B cell (primary cell): ENCODE data around the gene TCEA3. TPM values are rescaled to one million over a fixed set of nuclear protein-coding genes. Genes with fewer than 3 reads are reported as not detected.
A peak's percentile ranks its signal among the peaks of the same experiment; 100 is the strongest.

Source experiments
- ATAC-seq: fragments of 200-7000 bp; cut with Tn5 transposase; one replicate; pipeline ENCODE4 v1.10.0; 2021; ENCODE audit warnings: low read depth, mild to moderate bottlenecking, moderate number of reproducible peaks, moderate library complexity
- CTCF ChIA-PET: fragments of 350-600 bp; sonication (Branson Sonifier 250); formaldehyde crosslinking; loops from one replicate; lab custom pipeline; 2021; ENCODE audit warnings: antibody characterized with exemption, inconsistent platforms; lab: Charles Lee
- POLR2A ChIA-PET: fragments of 350-600 bp; sonication (Branson Sonifier 250); formaldehyde crosslinking; loops from one replicate; lab custom pipeline; 2021; ENCODE audit warnings: antibody characterized with exemption; lab: Charles Lee
- DNase-seq: peaks from one replicate; pipeline ENCODE4 v3.0.0; 2013
- H2AFZ ChIP-seq: 2 replicates; pipeline ENCODE4 v1.6.1; 2012; ENCODE audit warnings: mild to moderate bottlenecking, low read depth, low read length; ENCODE audit not compliant: insufficient read depth, poor library complexity, severe bottlenecking
- H3K27ac ChIP-seq, 2 donors: 1 replicate in 1 of 2; 2 replicates in 1 of 2; pipeline ENCODE4 v1.5.1; 2012 to 2013; ENCODE audit warnings: low read length in 2 of 2, mild to moderate bottlenecking in 2 of 2, moderate library complexity in 1 of 2
- H3K27me3 ChIP-seq, 4 experiments: fragments of 200-600 bp in 1 of 4; sonication (generic) in 1 of 4; replicated peaks in 1 of 4; 1 replicate in 2 of 4; 2 replicates in 2 of 4; pipeline versions ENCODE4 v1.6.1 to v1.7.0; 2013 to 2016; ENCODE audit warnings: low read length in 3 of 4, mild to moderate bottlenecking in 2 of 4, mixed read lengths in 1 of 4, moderate library complexity in 1 of 4; ENCODE audit not compliant: insufficient read depth in 4 of 4, control insufficient read depth in 3 of 4; ENCODE audit errors: control extremely low read depth in 1 of 4
- H3K36me3 ChIP-seq, 2 experiments: replicated peaks in 1 of 2; 1 replicate in 1 of 2; 2 replicates in 1 of 2; pipeline versions ENCODE4 v1.6.1 to v1.7.1; 2013; ENCODE audit warnings: low read length in 1 of 2; ENCODE audit not compliant: insufficient read depth in 2 of 2, control insufficient read depth in 1 of 2; ENCODE audit errors: control extremely low read depth in 1 of 2, extremely low read depth in 1 of 2
- H3K4me1 ChIP-seq, 2 donors: fragments of 200-600 bp in 1 of 2; sonication (generic) in 1 of 2; 1 replicate in 1 of 2; 2 replicates in 1 of 2; pipeline versions ENCODE4 v1.5.1 to v1.6.1; 2013 to 2017; ENCODE audit warnings: low read length in 2 of 2; ENCODE audit not compliant: control insufficient read depth in 2 of 2, insufficient read depth in 2 of 2
- H3K4me2 ChIP-seq: replicated peaks from 2 replicates; pipeline ENCODE3; 2012; ENCODE audit warnings: mild to moderate bottlenecking, low read depth, low read length; ENCODE audit not compliant: poor library complexity, severe bottlenecking
- H3K4me3 ChIP-seq, 5 experiments: fragments of 200-600 bp in 1 of 5; sonication (generic) in 1 of 5; 1 replicate in 3 of 5; 2 replicates in 2 of 5; pipeline versions ENCODE4 v1.5.1 to v1.7.0; 2011 to 2016; ENCODE audit warnings: low read length in 4 of 5, mild to moderate bottlenecking in 4 of 5, low read depth in 2 of 5, control low read depth in 1 of 5, moderate library complexity in 1 of 5; ENCODE audit not compliant: insufficient read depth in 1 of 5; ENCODE audit errors: control extremely low read depth in 1 of 5, extremely low read depth in 1 of 5
- H3K79me2 ChIP-seq: fragments of 200-600 bp; sonication (generic); one replicate; pipeline ENCODE4 v1.6.0; 2016; ENCODE audit warnings: low read length; ENCODE audit not compliant: control insufficient read depth, insufficient read depth
- H3K9ac ChIP-seq: fragments of 200-600 bp; sonication (generic); 2 replicates; pipeline ENCODE4 v1.6.1; 2017; ENCODE audit warnings: mild to moderate bottlenecking, low read length, moderate library complexity
- H3K9me3 ChIP-seq, 3 donors: one replicate each; pipeline versions ENCODE4 v1.6.1 to v1.7.1; 2013; ENCODE audit warnings: low read length in 2 of 3; ENCODE audit not compliant: control insufficient read depth in 2 of 3, insufficient read depth in 1 of 3; ENCODE audit errors: control extremely low read depth in 1 of 3
- H4K20me1 ChIP-seq: 2 replicates; pipeline ENCODE4 v1.6.0; 2012; ENCODE audit warnings: mild to moderate bottlenecking, low read length; ENCODE audit not compliant: insufficient read depth, control insufficient read depth, poor library complexity, severe bottlenecking
- H3K27ac Mint-ChIP-seq: one replicate; pipeline ENCODE4 v1.8.0; 2021; ENCODE audit warnings: mixed read lengths
- H3K27me3 Mint-ChIP-seq: one replicate; pipeline ENCODE4 v1.8.0; 2021; ENCODE audit warnings: mixed read lengths
- H3K4me1 Mint-ChIP-seq: one replicate; pipeline ENCODE4 v1.8.0; 2021; ENCODE audit warnings: mixed read lengths
- H3K4me3 Mint-ChIP-seq: one replicate; pipeline ENCODE4 v1.8.0; 2021; ENCODE audit warnings: mixed read lengths
- H3K9me3 Mint-ChIP-seq: one replicate; pipeline ENCODE4 v1.8.0; 2022; ENCODE audit warnings: mixed read lengths; ENCODE audit not compliant: insufficient read depth
- CTCF ChIP-seq: fragments of 200-600 bp; IDR thresholded peaks from one replicate; pipeline ENCODE4 v1.8.0; 2022; ENCODE audit warnings: antibody characterized with exemption, mild to moderate bottlenecking
- EZH2 ChIP-seq: IDR thresholded peaks from 2 replicates; pipeline ENCODE4 v1.6.1; 2012; ENCODE audit warnings: borderline replicate concordance, low read depth, mild to moderate bottlenecking, moderate library complexity, low read length; ENCODE audit not compliant: insufficient read depth, poor library complexity, severe bottlenecking
- WGBS: methylation state at CpG from one replicate; pipeline ENCODE4 v1.1.5; 2013; ENCODE audit warnings: missing lambda C conversion rate; ENCODE audit not compliant: insufficient coverage; 5-methylcytosine and 5-hydroxymethylcytosine counted together
- intact Hi-C: fragments of 100-400 bp; cut with micrococcal nuclease; formaldehyde crosslinking; loops from one replicate; pipeline ENCODE4 v1.10.0; 2022
- polyA plus RNA-seq: library from polyadenylated mRNA; depleted of rRNA; stranded (reverse); fragments of >200 nt; gene quantifications from 2 replicates; pipeline ENCODE4 v1.2.3, GENCODE V29; 2012
- total RNA-seq, 2 donors: library from RNA; stranded (reverse); fragments of 120-200 nt in 1 of 2; gene quantifications; 1 replicate in 1 of 2; 2 replicates in 1 of 2; pipeline versions ENCODE4 v1.2.3 to v1.2.4, GENCODE V29; 2013 to 2022

The TCEA3 gene
- total and polyA plus RNA-seq, 2 donors (not counting 1 experiment from before 2014, with no cell fraction given) = 0.22 TPM; not detected in 1

GRCh38 chr1:23369335-23370013 lies 55.1 kb downstream of the TCEA3 start, which contains the start of gene ZNF436:
ZNF436 (minus strand) TSS chr1:23369836; CDS start chr1:23368005, 1,831 bp downstream.
- no peaks in the 10 kb centered on the region for H3K27me3 ChIP-seq
- Mint-ChIP-seq H3K4me3 (peak within 1 kb of the TSS; percentile 98), H3K27ac (peak within 1 kb of the TSS; percentile 99), H3K4me1 (peaks cover 33% of the 10 kb centered on the region), H3K27me3 (no peaks in the 10 kb centered on the region), H3K9me3 (no peaks in the 10 kb centered on the region)
- H3K4me3 ChIP-seq = peak within 1 kb of the TSS; percentile 93 to 100 (median 97)
- WGBS = under 1% methylated on average over 23 of the region's 29 CpGs
- DNase-seq (peak; percentile 30), ATAC-seq (no peak)
- intact Hi-C loops = loop anchor here (2.0 to 5.0 kb wide), 3 partner anchors 35 to 268 kb away; partner anchors contain the start of gene E2F2
- H3K4me1 ChIP-seq = peaks cover 12 to 19% of the 10 kb centered on the region in 2 donors
- H3K9me3 ChIP-seq = no peaks in the 10 kb centered on the region
- CTCF ChIA-PET = interaction anchor here (0.6 kb wide), 2 partner anchors 115 to 330 kb away, joined by 3 to 4 read pairs; no protein-coding TSS in a partner anchor
- H3K4me2 ChIP-seq = peak within 1 kb of the TSS; percentile 91
- H2AFZ ChIP-seq = peak within 1 kb of the TSS; percentile 100
- POLR2A ChIA-PET = no interaction called here
- no peaks in the 10 kb centered on the region for H3K36me3 ChIP-seq
- H3K27ac ChIP-seq = peak within 1 kb of the TSS; percentile 81 to 85
- no peak for TF ChIP-seq CTCF
- TF ChIP-seq EZH2 = no peak
- H4K20me1 ChIP-seq = no peaks in the 10 kb centered on the region
- H3K79me2 ChIP-seq = peaks cover 15% of the 10 kb centered on the region
- peak within 1 kb of the TSS; percentile 89 for H3K9ac ChIP-seq
